Measurements from ENCODE around the gene TRMU.

Gene TRMU

GRCh38 chr22:46359362-46359761, 23.8 kb downstream of the TRMU start:
- DNase-seq (ENCODE audit: low read depth): no peak
- TF ChIP-seq CTCF (IDR thresholded peaks at IDR 0.05; ENCODE audit: control insufficient read depth, insufficient read depth, low read depth, low read length, missing control alignments): no peak
- no peak overlapping the region for H3K4me3 ChIP-seq (ENCODE audit: control insufficient read depth, low read depth, low read length)

- TF ChIP-seq CTCF (IDR thresholded peaks at IDR 0.05; ENCODE audit: control insufficient read depth, insufficient read depth, low read depth, low read length, missing control alignments): no peak
- no peak overlapping the region for H3K4me3 ChIP-seq (ENCODE audit: control insufficient read depth, low read depth, low read length)
- DNase-seq (ENCODE audit: low read depth): no peak
These were observed 24.6 kb downstream of the TRMU start for GRCh38 chr22:46360097-46360496.

GRCh38 chr22:46360891-46361290, 25.4 kb downstream of the TRMU start:
- DNase-seq (ENCODE audit: low read depth): no peak

GRCh38 chr22:46361826-46362202, 26.3 kb downstream of the TRMU start:
- DNase-seq (ENCODE audit: low read depth): no peak
- no peak for TF ChIP-seq CTCF (IDR thresholded peaks at IDR 0.05; ENCODE audit: control insufficient read depth, insufficient read depth, low read depth, low read length, missing control alignments)
- H3K4me3 ChIP-seq (ENCODE audit: control insufficient read depth, low read depth, low read length): no peak overlapping the region

More at GRCh38 chr22:46360891-46361290, 25.4 kb downstream of the TRMU start:
- TF ChIP-seq CTCF (IDR thresholded peaks at IDR 0.05; ENCODE audit: control insufficient read depth, insufficient read depth, low read depth, low read length, missing control alignments): no peak
- no peak overlapping the region for H3K4me3 ChIP-seq (ENCODE audit: control insufficient read depth, low read depth, low read length)

- H3K4me3 ChIP-seq (ENCODE audit: control insufficient read depth, low read depth, low read length): no peak overlapping the region
- no peak for DNase-seq (ENCODE audit: low read depth)
These were observed 26.9 kb downstream of the TRMU start for GRCh38 chr22:46362203-46362933.

GRCh38 chr22:46362934-46363515, 27.5 kb downstream of the TRMU start:
- no peak for DNase-seq (ENCODE audit: low read depth)
- no peak for TF ChIP-seq CTCF (IDR thresholded peaks at IDR 0.05; ENCODE audit: control insufficient read depth, insufficient read depth, low read depth, low read length, missing control alignments)
- no peak overlapping the region for H3K4me3 ChIP-seq (ENCODE audit: control insufficient read depth, low read depth, low read length)

More at GRCh38 chr22:46362203-46362933, 26.9 kb downstream of the TRMU start:
- TF ChIP-seq CTCF (IDR thresholded peaks at IDR 0.05; ENCODE audit: control insufficient read depth, insufficient read depth, low read depth, low read length, missing control alignments): no peak
